ENCODE measurements around the gene DNM2.
"Not testable (repeated sequence)": the region's sequence is repeated elsewhere in the genome, so short reads cannot be mapped to it uniquely, and the experiment has no call there.

Gene DNM2

DNA sequence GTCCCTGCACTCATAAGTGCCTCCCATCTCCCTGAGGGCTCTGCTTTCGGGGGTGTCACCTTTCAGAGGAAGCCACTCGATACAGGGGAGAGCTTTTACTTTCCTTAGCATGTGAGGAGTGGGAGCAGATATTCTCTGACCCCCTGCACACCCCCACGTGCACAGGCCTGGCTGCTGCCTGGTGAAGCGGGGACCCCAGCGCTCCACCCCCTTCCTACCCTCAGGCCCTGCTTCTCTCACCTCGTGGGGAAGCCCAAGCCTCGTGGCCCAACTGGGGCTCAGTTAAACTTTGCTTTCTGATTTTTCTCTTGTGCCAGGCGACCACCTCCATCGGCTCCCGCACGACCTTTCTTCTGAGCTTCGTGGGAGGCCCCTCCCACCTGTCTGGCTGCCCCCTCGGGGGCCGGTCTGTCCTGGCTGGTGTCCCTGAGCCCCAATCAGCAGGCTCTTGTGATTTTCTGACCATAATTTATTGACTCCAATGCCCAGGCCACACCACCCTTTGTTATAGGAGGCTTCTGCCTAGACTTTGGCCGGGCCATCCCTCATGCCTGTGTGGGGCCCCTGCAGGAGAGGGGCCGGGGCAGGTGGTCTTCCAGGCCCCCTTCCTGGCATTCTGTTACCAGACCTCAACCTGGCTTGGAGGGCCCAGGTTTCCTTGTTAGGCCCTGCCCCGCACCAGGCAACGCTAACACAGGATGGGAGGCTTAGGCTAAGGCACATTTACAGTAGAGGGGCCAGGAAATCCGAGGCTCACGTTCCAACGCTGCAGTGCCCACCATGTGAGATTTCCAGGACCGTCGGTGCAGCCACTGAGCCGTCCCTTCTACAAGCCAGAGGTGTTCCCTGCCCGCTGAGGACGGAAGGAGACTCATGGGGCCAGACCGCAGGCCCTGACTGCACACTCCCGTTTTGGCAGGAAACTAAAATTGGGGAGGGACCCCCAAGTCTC, 114.4 kb downstream of the DNM2 start:
- in situ Hi-C loops (cut with MboI; ENCODE audit: low sequenced_read_pairs): no loop called here

GRCh38 chr19:10832939-10833296, 115.0 kb downstream of the DNM2 start:
- in situ Hi-C loops (cut with MboI; ENCODE audit: low sequenced_read_pairs): no loop called here

DNA sequence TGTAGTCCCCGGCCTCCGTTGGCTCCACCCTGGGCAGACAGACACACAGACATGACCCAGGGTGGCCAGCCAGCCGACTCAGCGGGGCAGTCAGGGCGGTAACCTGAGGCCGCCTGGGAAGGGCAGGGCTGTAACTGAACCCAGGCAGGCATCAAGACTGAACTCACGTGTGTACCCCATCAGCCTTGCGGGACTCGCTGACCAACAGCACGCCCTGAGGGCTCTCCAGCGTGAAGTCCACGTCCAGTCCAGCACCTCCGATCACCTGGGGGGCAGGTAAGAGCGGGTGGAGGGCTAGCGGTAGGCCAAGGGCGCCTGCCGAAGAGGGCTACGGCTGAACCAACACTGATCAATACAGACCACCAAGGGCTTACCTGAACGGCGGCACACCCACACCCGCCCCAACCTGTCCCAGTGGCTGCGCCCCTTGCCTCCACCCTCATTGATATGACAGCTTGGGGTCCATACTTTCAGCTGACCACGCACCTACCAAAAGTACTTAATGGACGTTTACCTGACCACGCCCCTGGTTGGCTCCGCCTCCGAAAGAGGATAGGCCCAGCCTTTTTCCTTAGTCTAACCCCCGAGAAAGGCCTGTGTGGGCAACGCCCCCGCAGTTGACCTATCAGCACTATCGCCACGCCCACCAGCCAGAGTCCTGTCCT, 117.3 kb downstream of the DNM2 start:
- in situ Hi-C loops (cut with MboI; ENCODE audit: low sequenced_read_pairs): no loop called here

DNA sequence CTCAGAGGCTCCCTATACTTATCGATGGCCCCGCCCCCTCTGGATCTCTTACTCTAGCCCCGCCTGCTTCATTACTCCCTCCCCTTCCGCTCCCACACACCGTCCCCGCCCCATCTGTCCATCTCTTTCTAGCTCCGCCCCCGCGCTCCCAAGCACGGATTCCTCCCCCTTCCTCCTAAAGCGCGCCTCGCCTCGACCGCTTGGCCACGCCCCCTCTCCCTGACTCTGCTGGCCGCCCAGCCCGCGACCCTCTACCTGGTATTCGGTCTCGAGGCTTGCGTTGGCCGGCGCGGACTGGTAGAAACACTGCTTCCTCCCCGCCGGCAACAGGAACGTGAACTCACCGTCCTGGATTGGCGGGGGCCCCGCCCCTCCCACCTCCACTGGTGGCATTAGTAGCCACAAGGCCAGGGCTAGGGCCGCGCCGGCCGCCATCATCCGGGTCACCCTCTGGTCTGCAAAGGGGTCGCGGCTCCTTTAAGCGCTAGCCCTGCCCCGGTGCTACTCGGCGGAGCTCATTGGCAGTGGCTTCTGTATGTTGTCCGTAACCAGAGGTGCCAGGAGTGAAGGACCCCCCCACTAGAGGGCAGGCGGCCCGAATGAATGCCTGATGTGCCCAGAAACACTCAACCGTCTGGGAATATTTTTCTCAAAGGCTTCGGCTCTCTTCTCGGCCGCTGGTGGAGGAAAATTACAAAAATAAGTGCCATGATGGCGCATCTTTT, 118.0 kb downstream of the DNM2 start, which contains the start of gene TMED1:
TMED1 (minus strand) TSS at position 459 of the 725 bp plus-strand sequence; CDS start at position 438, 21 bp downstream.
- in situ Hi-C loops (cut with MboI; ENCODE audit: low sequenced_read_pairs): no loop called here

DNA sequence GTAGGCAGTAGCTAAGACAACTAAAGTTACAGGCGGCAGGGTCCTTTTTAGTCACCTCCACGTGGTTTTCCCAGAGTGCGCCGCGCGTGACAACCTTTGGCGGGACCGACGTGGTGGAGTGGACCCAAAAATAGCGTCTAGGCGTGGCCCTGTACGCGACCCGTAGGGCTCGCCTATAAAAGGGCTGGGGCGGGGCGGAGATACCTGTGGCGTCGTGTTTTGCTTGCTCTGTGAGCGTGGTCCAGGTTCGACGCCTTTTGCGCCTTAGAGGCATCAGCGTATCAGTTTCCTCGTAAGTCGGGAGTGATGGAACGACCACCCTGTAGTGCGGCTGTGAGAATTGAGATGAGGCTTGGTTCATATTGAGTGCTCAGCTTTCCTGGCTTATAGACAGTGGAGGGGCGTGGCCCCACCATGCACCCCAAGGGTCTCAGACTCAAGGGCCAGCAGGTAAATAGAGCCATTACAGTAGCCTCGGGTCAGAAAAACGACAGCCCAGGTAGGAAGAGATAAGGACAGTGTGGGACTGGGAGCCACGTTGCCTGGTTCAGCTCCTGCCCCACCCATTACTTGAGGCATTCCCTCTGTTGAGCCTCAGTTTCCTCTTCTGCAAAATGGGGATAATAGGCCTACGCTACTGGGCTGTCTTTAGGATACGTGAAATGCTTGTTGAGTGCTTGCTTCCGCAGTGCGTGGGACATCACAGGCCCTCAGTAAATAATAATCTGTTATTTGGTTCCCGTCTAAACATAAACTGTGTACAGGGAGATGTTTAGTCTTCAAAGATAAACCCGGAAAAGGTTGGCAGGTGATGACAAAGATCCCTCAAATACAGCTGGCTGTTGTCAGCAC, 118.8 kb downstream of the DNM2 start:
- in situ Hi-C loops (cut with MboI; ENCODE audit: low sequenced_read_pairs): no loop called here

DNA sequence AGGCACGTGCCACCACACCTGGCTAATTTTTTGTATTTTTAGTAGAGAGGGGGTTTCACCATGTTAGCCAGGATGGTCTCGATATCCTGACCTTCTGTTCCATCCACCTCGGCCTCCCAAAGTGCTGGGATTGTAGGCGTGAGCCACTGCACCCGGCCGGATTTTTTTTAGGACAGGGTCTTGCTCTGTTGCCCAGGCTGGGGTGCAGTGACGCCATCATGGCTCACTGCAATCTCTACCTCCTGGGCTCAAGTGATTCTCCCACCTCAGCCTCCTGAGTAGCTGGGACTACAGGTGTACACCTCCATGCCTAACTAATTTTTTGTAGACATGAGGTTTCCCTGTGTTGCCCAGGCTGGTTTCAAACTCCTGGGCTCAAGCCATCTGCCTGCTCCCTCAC, 119.8 kb downstream of the DNM2 start:
- in situ Hi-C loops (cut with MboI; ENCODE audit: low sequenced_read_pairs): not testable (repeated sequence)

DNA sequence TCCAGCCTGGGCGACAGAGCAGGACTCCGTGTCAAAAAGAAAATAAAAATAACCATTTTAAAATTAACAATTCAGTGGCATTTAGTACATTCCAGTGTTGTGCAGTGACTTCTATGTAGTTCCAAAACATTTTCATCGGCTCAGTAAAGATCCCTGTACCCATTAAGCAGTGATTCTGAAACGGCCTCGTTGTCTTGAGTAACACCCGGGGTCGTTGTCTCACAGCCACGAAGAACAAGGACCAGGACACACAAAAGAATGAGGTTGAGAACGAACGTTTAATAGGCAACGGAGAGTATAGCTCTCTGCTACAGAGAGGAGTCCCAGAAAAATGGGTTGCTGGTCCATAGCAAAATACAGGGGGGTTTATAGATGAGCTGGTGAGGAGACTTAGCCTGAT, 120.5 kb downstream of the DNM2 start:
- in situ Hi-C loops (cut with MboI; ENCODE audit: low sequenced_read_pairs): no loop called here

DNA sequence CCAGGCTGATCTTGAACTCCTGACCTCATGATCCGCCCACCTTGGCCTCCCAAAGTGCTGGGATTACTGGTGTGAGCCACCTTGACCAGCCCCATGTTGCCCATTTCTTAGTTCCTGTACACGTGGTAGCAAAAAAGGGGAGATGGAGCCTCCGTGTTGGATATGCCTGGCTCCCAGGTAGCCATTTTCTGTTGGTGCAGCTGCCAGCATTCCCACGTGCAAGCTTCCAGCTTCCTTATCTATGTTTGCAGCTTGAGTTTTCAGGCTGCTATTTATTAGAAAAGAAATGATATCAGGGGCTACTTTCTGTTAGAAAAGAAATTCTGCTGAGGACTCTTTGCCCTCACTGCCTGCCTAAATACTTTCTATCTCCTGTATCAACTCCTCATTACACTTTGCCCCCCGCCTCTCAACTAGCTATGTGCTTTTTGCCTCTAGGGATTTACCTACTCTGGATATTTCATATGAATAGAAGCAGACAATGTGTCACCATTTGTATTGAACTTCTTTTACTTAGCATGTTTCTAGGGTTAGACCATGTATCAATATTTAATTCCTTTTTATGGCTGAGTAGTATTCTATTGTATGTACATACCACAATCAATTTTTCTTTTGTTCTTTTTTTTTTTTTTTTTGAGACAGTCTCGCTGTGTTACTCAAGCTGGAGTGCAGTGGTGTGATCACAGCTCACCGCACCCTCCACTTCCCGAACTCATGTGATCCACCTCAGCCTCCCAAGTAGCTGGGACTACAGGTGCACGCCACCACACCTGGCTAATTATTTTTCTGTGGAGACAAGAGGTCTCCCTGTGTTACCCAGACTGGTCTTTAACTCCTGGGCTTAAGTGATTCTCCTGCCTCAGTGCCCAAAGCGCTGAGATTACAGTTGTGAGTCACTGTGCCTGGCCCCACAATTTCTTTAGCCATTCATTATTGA, 121.5 kb downstream of the DNM2 start:
- in situ Hi-C loops (cut with MboI; ENCODE audit: low sequenced_read_pairs): no loop called here

- in situ Hi-C loops (cut with MboI; ENCODE audit: low sequenced_read_pairs): no loop called here
These were observed 124.9 kb downstream of the DNM2 start for GRCh38 chr19:10842788-10843187.

GRCh38 chr19:10846500-10847202, 128.8 kb downstream of the DNM2 start:
- in situ Hi-C loops (cut with MboI; ENCODE audit: low sequenced_read_pairs): no loop called here

GRCh38 chr19:10848230-10848856, 130.5 kb downstream of the DNM2 start, which contains the start of gene C19orf38:
Gene C19orf38 (plus strand): TSS chr19:10848415. CDS start chr19:10848509, 94 bp downstream.
- in situ Hi-C loops (cut with MboI; ENCODE audit: low sequenced_read_pairs): no loop called here

- in situ Hi-C loops (cut with MboI; ENCODE audit: low sequenced_read_pairs): no loop called here
These were observed 132.8 kb downstream of the DNM2 start for GRCh38 chr19:10850631-10851030.

DNA sequence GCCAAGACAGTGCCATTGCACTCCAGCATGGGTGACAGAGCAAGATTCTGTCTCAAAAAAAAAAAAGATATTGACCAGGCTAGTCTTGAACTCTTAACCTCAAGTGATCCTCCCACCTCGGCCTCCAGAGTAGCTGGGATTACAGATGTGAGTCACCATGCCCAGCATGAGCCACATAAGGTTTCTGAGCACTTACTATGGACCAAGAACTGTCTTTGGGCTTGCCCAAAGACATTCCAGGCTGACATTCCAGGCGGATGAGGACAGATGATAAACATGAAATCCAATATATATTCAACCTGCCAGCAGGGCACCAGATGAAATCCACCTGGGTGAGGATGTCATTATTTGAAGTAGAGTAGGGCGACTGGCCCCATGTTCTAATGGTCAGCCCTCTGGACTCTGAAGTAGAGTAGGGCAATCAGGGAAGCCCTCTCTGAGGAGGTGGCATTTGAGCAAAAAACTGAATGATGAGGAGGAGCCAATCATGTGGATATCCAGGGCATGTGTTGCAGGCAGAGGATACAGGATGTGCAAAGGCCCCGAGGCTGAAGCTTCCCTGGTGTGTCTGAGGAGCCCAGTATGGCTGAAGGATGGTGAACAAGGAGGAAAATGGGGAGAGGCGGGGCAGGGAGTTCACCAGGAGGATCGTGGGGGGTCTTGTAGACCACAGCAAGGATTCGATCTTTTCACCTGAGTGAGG, 134.4 kb downstream of the DNM2 start:
- in situ Hi-C loops (cut with MboI; ENCODE audit: low sequenced_read_pairs): no loop called here

DNA sequence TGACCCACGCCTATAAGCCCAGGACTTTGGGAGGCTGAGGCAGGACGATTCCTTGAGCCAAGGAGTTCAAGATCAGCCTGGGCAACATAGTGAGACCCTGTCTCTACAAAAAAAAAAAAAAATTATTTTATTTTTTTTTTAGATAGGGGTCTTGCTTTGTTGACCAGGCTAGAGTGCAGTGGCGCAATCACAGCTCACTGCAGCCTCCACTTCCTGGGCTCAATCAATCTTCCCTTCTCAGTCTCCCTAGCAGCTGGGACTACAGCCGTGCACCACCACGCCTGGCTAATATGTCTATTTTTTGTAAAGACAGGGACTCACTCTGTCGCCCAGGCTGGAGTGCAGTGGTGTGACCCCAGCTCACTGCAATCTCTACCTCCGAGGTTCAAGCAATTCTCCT, 135.1 kb downstream of the DNM2 start:
- in situ Hi-C loops (cut with MboI; ENCODE audit: low sequenced_read_pairs): no loop called here

GRCh38 chr19:10854350-10855089, 136.6 kb downstream of the DNM2 start:
- in situ Hi-C loops (cut with MboI; ENCODE audit: low sequenced_read_pairs): no loop called here

GRCh38 chr19:10855879-10856522, 138.1 kb downstream of the DNM2 start:
- in situ Hi-C loops (cut with MboI; ENCODE audit: low sequenced_read_pairs): no loop called here

Data from HL-60/S4 treated with retinoic acid at 250 ng/mL for 4 days and 3 days (cell line).